Cardiac muscle cell (in vitro differentiated cells and primary cell): ENCODE results near the gene ACTR2. TPM values are rescaled to one million over a fixed set of nuclear protein-coding genes. Genes with fewer than 3 reads are reported as not detected.

ENCODE experiments used
- DNase-seq, 2 donors: peaks; one replicate each; pipeline versions ENCODE4 v3.0.0 to v3.0.0-alpha.2; 2010 to 2017; ENCODE audit warnings: low read depth in 1 of 2, low spot score in 1 of 2
- H3K27ac ChIP-seq: fragments of 200-600 bp; sonication (generic); 2 replicates; pipeline ENCODE4 v1.5.1; 2016
- H3K27me3 ChIP-seq: fragments of 200-600 bp; sonication (generic); 2 replicates; pipeline ENCODE4 v1.6.0; 2016; ENCODE audit warnings: control low read depth
- H3K36me3 ChIP-seq: fragments of 200-600 bp; sonication (generic); 2 replicates; pipeline ENCODE4 v1.5.1; 2016; ENCODE audit warnings: control low read depth
- H3K4me1 ChIP-seq: fragments of 200-600 bp; sonication (generic); 2 replicates; pipeline ENCODE4 v1.8.1; 2017; ENCODE audit warnings: low read depth, mild to moderate bottlenecking, mixed run types
- H3K4me3 ChIP-seq: fragments of 200-600 bp; sonication (generic); 2 replicates; pipeline ENCODE4 v1.5.1; 2016; ENCODE audit warnings: mild to moderate bottlenecking
- H3K9me3 ChIP-seq: fragments of 200-600 bp; sonication (generic); 2 replicates; pipeline ENCODE4 v1.5.1; 2017; ENCODE audit warnings: low read depth, mild to moderate bottlenecking, control low read depth
- CTCF ChIP-seq: IDR thresholded peaks from 2 replicates; pipeline ENCODE4 v1.5.1; 2012; ENCODE audit warnings: low read depth, mild to moderate bottlenecking, low read length
- polyA plus RNA-seq: library from polyadenylated mRNA; unstranded; fragments of >200 nt; fragmentation: Nextera tagmentation; extraction: Ambion mirVana; gene quantifications from 2 replicates; pipeline ENCODE4 v1.2.1, GENCODE V29; 2016
- total RNA-seq: library from RNA; depleted of rRNA; stranded (reverse); fragments of >200 nt; gene quantifications from 2 replicates; pipeline ENCODE4 v1.2.3, GENCODE V29; 2016

ACTR2 gene
- total and polyA plus RNA-seq, 2 experiments from 2014 or later = 29.5 to 39.3 TPM

GRCh38 chr2:65292106-65292400 is 64.4 kb downstream of the ACTR2 start:
- Histone ChIP-seq H3K9me3 (no peaks in the 10 kb centered on the region), H3K36me3 (no peaks in the 10 kb centered on the region), H3K27me3 (peaks cover 14% of the 10 kb centered on the region), H3K27ac (no peak overlapping the region), H3K4me3 (no peak overlapping the region), H3K4me1 (no peaks in the 10 kb centered on the region)
- no peak for DNase-seq
- no peak for TF ChIP-seq CTCF

GRCh38 chr2:65292461-65293011 is 64.9 kb downstream of the ACTR2 start:
- TF ChIP-seq CTCF = no peak
- DNase-seq = no peak
- H3K4me3 ChIP-seq = no peak overlapping the region
- no peaks in the 10 kb centered on the region for H3K9me3 ChIP-seq
- H3K4me1 ChIP-seq = no peaks in the 10 kb centered on the region
- H3K27me3 ChIP-seq = peaks cover 10% of the 10 kb centered on the region
- no peak overlapping the region for H3K27ac ChIP-seq
- H3K36me3 ChIP-seq = no peaks in the 10 kb centered on the region

- Histone ChIP-seq H3K4me1 (no peaks in the 10 kb centered on the region), H3K4me3 (no peak overlapping the region), H3K27ac (no peak overlapping the region), H3K9me3 (no peaks in the 10 kb centered on the region), H3K27me3 (peaks cover 3% of the 10 kb centered on the region), H3K36me3 (no peaks in the 10 kb centered on the region)
- no peak for DNase-seq
- no peak for TF ChIP-seq CTCF
These were observed 65.7 kb downstream of the ACTR2 start for GRCh38 chr2:65293376-65293775.

GRCh38 chr2:65294136-65294535 is 66.5 kb downstream of the ACTR2 start:
- no peak for TF ChIP-seq CTCF
- no peak overlapping the region for H3K4me3 ChIP-seq
- H3K4me1 ChIP-seq = no peaks in the 10 kb centered on the region
- DNase-seq = no peak
- H3K27ac ChIP-seq = no peak overlapping the region
- H3K36me3 ChIP-seq = no peaks in the 10 kb centered on the region
- H3K9me3 ChIP-seq = no peaks in the 10 kb centered on the region
- peaks cover 3% of the 10 kb centered on the region for H3K27me3 ChIP-seq

- H3K4me1 ChIP-seq = no peaks in the 10 kb centered on the region
- no peak overlapping the region for H3K4me3 ChIP-seq
- no peaks in the 10 kb centered on the region for H3K36me3 ChIP-seq
- TF ChIP-seq CTCF = no peak
- H3K27me3 ChIP-seq = peaks cover 3% of the 10 kb centered on the region
- H3K27ac ChIP-seq = no peak overlapping the region
- H3K9me3 ChIP-seq = no peaks in the 10 kb centered on the region
- no peak for DNase-seq
These were observed 67.1 kb downstream of the ACTR2 start for GRCh38 chr2:65294701-65295100.

GRCh38 chr2:65296971-65297370 is 69.3 kb downstream of the ACTR2 start:
- no peaks in the 10 kb centered on the region for H3K9me3 ChIP-seq
- no peak for TF ChIP-seq CTCF
- DNase-seq = no peak
- H3K27me3 ChIP-seq = peaks cover 3% of the 10 kb centered on the region
- H3K27ac ChIP-seq = no peak overlapping the region
- no peak overlapping the region for H3K4me3 ChIP-seq
- H3K36me3 ChIP-seq = no peaks in the 10 kb centered on the region
- peaks cover 11% of the 10 kb centered on the region for H3K4me1 ChIP-seq
